GM03348 (cell line): ENCODE results near the gene SMARCD3.

Experiments used
- DNase-seq: peaks from one replicate; pipeline ENCODE4 v3.0.0; 2012; ENCODE audit warnings: low spot score

Gene SMARCD3

GRCh38 chr7:151208253-151208862, 40.1 kb downstream of the SMARCD3 start:
- no peak for DNase-seq

- no peak for DNase-seq
Measured at GRCh38 chr7:151207804-151208203, 40.7 kb downstream of the SMARCD3 start.

- no peak for DNase-seq
Measured at GRCh38 chr7:151207315-151207714, 41.2 kb downstream of the SMARCD3 start.

- no peak for DNase-seq
Measured at GRCh38 chr7:151206914-151207313, 41.6 kb downstream of the SMARCD3 start.

GRCh38 chr7:151205730-151206129, 42.8 kb downstream of the SMARCD3 start:
- DNase-seq = no peak

GRCh38 chr7:151204383-151205032, 44.0 kb downstream of the SMARCD3 start:
- no peak for DNase-seq

GRCh38 chr7:151202836-151203235, 45.7 kb downstream of the SMARCD3 start:
- DNase-seq = no peak

- no peak for DNase-seq
Measured at GRCh38 chr7:151201751-151202150, 46.7 kb downstream of the SMARCD3 start.

- DNase-seq = no peak
Measured at GRCh38 chr7:151201344-151201743, 47.1 kb downstream of the SMARCD3 start.

- DNase-seq = no peak
Measured at GRCh38 chr7:151198945-151199848, 49.3 kb downstream of the SMARCD3 start.

- DNase-seq = no peak
Measured at GRCh38 chr7:151197932-151198331, 50.6 kb downstream of the SMARCD3 start.

- no peak for DNase-seq
Measured at GRCh38 chr7:151195616-151196450, 52.7 kb downstream of the SMARCD3 start.

- no peak for DNase-seq
Measured at GRCh38 chr7:151194188-151194587, 54.3 kb downstream of the SMARCD3 start.

GRCh38 chr7:151193203-151193978, 55.1 kb downstream of the SMARCD3 start:
- no peak for DNase-seq

GRCh38 chr7:151192002-151192539, 56.4 kb downstream of the SMARCD3 start:
- no peak for DNase-seq

GRCh38 chr7:151191544-151191943, 57.0 kb downstream of the SMARCD3 start:
- DNase-seq = no peak

- DNase-seq = no peak
Measured at GRCh38 chr7:151189038-151189437, 59.5 kb downstream of the SMARCD3 start.
